Left lung (tissue), 10 donors: ENCODE data around the gene PRCP. TPM values are rescaled to one million over a fixed set of nuclear protein-coding genes. Genes with fewer than 3 reads are reported as not detected.
A peak's percentile ranks its signal among the peaks of the same experiment; 100 is the strongest.

Experiments
- ATAC-seq: fragments of 200-7000 bp; cut with Tn5 transposase; one replicate; pipeline ENCODE4 v1.9.1; 2020; ENCODE audit warnings: moderate library complexity
- DNase-seq, 4 donors: peaks; one replicate each; pipeline ENCODE4 v3.0.0-alpha.2; 2013 to 2020
- H3K27ac ChIP-seq, 2 donors: fragments of 200-600 bp; sonication (generic) in 1 of 2; one replicate each; pipeline versions ENCODE4 v1.5.0 to v1.8.0; 2020 to 2021
- H3K27me3 ChIP-seq, 2 donors: fragments of 200-600 bp; sonication (generic) in 1 of 2; one replicate each; pipeline versions ENCODE4 v1.5.0 to v1.8.0; 2020 to 2021
- H3K36me3 ChIP-seq, 2 donors: fragments of 200-600 bp; sonication (generic) in 1 of 2; one replicate each; pipeline versions ENCODE4 v1.5.0 to v1.8.0; 2020 to 2021
- H3K4me1 ChIP-seq, 2 donors: fragments of 200-600 bp; one replicate each; pipeline ENCODE4 v1.8.0; 2021
- H3K4me3 ChIP-seq, 2 donors: fragments of 200-600 bp; sonication (generic) in 1 of 2; one replicate each; pipeline versions ENCODE4 v1.5.0 to v1.8.0; 2020 to 2021; ENCODE audit warnings: mild to moderate bottlenecking in 1 of 2
- H3K9me3 ChIP-seq, 2 donors: fragments of 200-600 bp; sonication (generic) in 1 of 2; one replicate each; pipeline versions ENCODE4 v1.5.0 to v1.8.0; 2020 to 2021
- intact Hi-C, 2 donors: fragments of 100-400 bp; cut with DNase I; formaldehyde crosslinking; loops; one replicate each; pipeline versions ENCODE4 v1.11.2 to v1.14.2; 2022
- polyA plus RNA-seq, 6 donors: library from polyadenylated mRNA; unstranded; fragments of 120-200 nt; gene quantifications; one replicate each; pipeline ENCODE4 v1.2.1, GENCODE V29; 2013; ENCODE audit not compliant: insufficient read length in 6 of 6
- total RNA-seq, 2 donors: library from RNA; stranded (reverse); fragmentation: NEBNext Ultra II Directional; extraction: Animal tissue kit (Norgen Biotek cat#: 25700); gene quantifications; one replicate each; pipeline ENCODE4 v1.2.1, GENCODE V29; 2021
- TF ChIP-seq, protein P1 (sequence below), 2 donors: fragments of 200-600 bp; sonication (generic) in 1 of 2; IDR thresholded peaks; one replicate each; pipeline versions ENCODE4 v1.5.0 to v1.8.0; 2021; ENCODE audit warnings: antibody characterized with exemption in 2 of 2
- donor health status: DM: no; HTN: yes; CAD: no.
- donor health status: DM: no; HTN: no; CAD: no.

Gene PRCP
- total and polyA plus RNA-seq, 8 donors, result 82.4 to 261 (median 228) TPM

DNA sequence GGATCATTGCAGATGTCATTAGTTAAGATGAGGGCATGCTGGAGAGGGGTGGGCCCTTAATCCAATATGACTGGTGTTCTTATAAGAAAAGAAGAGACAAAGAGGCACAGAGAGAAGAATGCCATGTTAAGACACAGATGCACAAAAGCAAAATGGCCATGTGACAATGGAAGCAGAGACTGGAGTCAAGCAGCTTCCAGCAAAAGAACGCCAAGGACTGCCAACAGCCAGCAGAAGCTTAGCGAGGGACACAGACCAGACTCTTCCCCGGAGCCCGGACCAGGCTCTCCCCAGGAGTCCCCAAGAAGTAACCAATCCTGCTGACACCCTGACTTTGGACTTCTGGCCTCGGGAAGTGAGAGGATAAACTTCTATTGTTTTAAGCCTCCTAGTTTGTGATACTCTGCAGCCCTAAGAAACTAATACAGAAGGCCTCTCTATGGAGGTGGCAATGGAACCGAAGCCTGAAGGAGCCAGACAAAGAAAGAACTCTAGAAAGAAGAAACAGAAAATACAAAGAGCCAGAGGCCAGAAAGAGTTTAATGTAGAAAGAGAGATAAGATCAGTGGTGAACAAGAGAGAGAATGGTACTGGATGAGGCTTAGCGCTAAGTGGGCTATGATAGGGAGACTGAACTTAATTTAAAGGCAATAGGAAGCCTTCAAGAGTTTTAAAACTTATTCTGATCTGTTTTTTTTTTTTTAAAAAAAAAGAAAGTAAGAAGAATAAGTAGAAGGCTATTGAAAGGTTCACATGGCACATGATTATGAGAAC lies 27.7 kb downstream of the PRCP start:
- intact Hi-C loops, result no loop called here
- TF ChIP-seq, protein P1, sequence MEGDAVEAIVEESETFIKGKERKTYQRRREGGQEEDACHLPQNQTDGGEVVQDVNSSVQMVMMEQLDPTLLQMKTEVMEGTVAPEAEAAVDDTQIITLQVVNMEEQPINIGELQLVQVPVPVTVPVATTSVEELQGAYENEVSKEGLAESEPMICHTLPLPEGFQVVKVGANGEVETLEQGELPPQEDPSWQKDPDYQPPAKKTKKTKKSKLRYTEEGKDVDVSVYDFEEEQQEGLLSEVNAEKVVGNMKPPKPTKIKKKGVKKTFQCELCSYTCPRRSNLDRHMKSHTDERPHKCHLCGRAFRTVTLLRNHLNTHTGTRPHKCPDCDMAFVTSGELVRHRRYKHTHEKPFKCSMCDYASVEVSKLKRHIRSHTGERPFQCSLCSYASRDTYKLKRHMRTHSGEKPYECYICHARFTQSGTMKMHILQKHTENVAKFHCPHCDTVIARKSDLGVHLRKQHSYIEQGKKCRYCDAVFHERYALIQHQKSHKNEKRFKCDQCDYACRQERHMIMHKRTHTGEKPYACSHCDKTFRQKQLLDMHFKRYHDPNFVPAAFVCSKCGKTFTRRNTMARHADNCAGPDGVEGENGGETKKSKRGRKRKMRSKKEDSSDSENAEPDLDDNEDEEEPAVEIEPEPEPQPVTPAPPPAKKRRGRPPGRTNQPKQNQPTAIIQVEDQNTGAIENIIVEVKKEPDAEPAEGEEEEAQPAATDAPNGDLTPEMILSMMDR (IDR thresholded peaks at IDR 0.05), result no peak
- no peak for ATAC-seq
- Histone ChIP-seq H3K27ac (no peak overlapping the region), H3K36me3 (no peaks in the 10 kb centered on the region), H3K9me3 (no peaks in the 10 kb centered on the region), H3K27me3 (no peaks in the 10 kb centered on the region), H3K4me1 (peaks cover 6 to 26% of the 10 kb centered on the region in 2 donors), H3K4me3 (no peak overlapping the region)
- no peak for DNase-seq

DNA sequence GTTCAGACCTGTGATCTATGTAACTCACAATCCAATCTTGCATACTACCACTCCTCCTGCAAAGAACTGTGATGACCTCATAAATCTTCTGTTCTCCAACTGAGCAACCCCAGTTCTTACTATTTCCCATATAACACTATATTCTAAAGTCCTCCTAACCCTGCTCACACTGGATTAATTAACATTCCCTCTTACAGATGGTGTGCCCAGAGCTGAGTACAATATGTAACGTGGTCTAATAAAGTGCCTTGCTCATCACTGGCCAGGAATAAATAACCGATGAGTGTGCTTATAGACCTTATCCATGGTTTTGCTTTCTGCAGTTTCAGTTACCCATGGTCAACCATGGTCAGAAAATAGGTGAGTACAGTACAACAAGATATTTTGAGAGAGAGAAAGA lies 28.6 kb downstream of the PRCP start:
- DNase-seq (no peak), ATAC-seq (no peak)
- intact Hi-C loops, result no loop called here
- H3K27ac ChIP-seq, result no peak overlapping the region
- H3K4me1 ChIP-seq, result peaks cover 6 to 30% of the 10 kb centered on the region in 2 donors
- no peaks in the 10 kb centered on the region for H3K27me3 ChIP-seq
- no peaks in the 10 kb centered on the region for H3K36me3 ChIP-seq
- TF ChIP-seq, protein P1 (IDR thresholded peaks at IDR 0.05), result no peak
- no peaks in the 10 kb centered on the region for H3K9me3 ChIP-seq
- H3K4me3 ChIP-seq, result no peak overlapping the region

DNA sequence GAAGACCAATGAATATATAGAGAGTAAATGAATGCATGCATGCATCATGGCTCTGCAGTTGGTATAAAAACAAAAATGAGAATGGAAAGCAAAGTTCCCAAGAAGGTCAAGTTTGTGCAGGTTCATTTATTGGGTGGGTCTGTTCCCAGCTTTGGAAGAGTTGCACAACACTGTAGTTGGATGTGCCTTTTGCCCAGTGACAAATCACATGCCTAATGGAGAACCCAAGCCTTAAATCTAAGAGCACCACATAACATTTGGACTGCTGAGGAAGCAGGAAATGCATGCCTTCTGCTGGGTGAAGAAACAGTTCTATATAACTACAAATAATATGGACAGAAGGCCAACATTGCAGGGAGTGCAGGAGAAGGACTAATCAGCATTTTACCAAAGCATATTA lies 30.6 kb downstream of the PRCP start:
- no peaks in the 10 kb centered on the region for H3K9me3 ChIP-seq
- no peak overlapping the region for H3K27ac ChIP-seq
- H3K4me3 ChIP-seq, result no peak overlapping the region
- ATAC-seq (peak; percentile 63), DNase-seq (no peak)
- H3K4me1 ChIP-seq, result peaks cover 6 to 30% of the 10 kb centered on the region in 2 donors
- intact Hi-C loops, result no loop called here
- TF ChIP-seq, protein P1 (IDR thresholded peaks at IDR 0.05), result no peak
- no peaks in the 10 kb centered on the region for H3K36me3 ChIP-seq
- no peaks in the 10 kb centered on the region for H3K27me3 ChIP-seq

DNA sequence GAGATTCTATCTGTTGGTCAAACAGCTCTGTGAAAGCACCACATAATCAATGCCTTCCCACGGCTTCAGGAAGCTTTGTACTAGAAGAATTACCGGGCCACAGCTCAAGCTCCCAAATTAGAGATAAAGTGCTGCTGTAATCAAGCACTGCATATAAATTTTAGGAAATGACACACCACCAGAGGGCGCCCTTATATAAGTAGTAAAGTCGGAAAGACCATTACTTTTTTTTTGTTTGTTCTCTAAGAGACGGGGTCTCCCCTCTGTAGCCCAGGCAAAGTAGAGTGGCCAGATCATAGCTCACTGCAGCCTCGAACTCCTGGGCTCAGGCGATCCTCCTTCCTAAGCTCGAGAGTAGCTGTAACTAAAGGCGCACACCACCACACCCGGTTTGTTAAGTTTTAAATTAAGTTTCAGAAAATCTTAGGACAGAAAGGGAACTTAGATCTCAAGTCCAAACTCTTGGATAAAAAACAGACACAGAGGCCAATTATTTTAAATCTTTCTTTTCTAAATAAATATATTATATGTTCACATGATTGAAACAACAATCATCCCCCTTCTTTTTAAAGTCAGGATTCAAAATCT lies 32.6 kb downstream of the PRCP start:
- Histone ChIP-seq H3K4me3 (no peak overlapping the region), H3K9me3 (no peaks in the 10 kb centered on the region), H3K27me3 (no peaks in the 10 kb centered on the region), H3K36me3 (no peaks in the 10 kb centered on the region), H3K27ac (no peak overlapping the region), H3K4me1 (peaks cover 6 to 40% of the 10 kb centered on the region in 2 donors)
- DNase-seq (peak in 3 of 4 donors; percentile 55 to 83 (median 71)), ATAC-seq (peak; percentile 69)
- intact Hi-C loops, result no loop called here
- TF ChIP-seq, protein P1 (IDR thresholded peaks at IDR 0.05), result peak; percentile 62 to 69

DNA sequence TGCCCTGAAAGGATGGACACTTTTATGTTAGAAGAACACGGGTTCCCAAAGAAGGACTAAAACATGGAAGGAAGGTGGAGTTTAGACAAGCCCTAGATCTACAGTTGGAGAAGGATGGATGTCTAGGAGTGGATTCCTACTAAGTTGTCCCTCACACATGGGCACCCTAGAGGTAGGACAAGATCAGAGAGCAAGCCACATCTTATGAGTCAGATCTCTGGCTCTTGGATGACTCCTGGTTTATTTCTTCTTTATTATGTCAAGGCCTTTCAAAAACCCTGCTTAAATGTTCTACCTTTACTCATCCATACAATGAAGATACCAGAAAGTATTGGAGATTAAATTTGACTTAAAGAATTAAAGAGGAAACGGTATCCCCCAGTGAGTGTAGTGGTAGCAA lies 34.4 kb downstream of the PRCP start:
- ATAC-seq, result no peak
- H3K27ac ChIP-seq, result no peak overlapping the region
- H3K27me3 ChIP-seq, result no peaks in the 10 kb centered on the region
- DNase-seq, result no peak
- H3K4me1 ChIP-seq, result peaks cover 6 to 40% of the 10 kb centered on the region in 2 donors
- no peak overlapping the region for H3K4me3 ChIP-seq
- no peaks in the 10 kb centered on the region for H3K9me3 ChIP-seq
- TF ChIP-seq, protein P1 (IDR thresholded peaks at IDR 0.05), result no peak
- intact Hi-C loops, result no loop called here
- H3K36me3 ChIP-seq, result no peaks in the 10 kb centered on the region
